NCI-H526 (cell line): Measurements from ENCODE around the gene THRB.

Experiments
- DNase-seq, 2 experiments: peaks; one replicate each; lab custom pipeline; 2025; lab: John Stamatoyannopoulos, UW

The THRB gene

DNA sequence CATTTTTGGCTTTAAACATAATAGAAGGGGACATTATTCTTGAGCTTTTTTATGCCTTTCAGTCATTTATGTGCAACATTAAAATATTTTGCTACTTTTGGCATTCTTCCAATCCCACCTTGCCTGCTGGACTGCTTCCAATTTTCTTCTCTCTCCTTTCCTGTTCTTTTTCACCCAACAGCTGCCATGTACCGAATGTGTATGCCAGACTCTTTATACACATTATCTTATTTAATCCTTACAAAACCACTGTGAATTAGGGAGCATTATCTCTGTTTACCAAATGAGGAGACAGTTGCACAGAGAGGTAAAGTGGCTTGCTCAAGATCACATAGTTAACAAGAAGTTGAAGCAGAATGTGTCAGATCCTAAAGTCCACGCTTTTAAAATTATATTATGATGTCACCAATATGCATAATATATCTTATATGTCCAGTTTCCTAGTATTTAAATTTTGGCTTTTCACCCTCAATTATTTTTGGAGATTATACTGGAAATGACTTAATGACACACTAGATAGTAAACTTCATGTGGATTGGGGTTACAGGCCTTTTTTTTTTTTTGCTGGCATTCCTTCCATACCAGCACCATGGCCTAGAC is 231.5 kb downstream of the THRB start:
- DNase-seq, result no peak

DNA sequence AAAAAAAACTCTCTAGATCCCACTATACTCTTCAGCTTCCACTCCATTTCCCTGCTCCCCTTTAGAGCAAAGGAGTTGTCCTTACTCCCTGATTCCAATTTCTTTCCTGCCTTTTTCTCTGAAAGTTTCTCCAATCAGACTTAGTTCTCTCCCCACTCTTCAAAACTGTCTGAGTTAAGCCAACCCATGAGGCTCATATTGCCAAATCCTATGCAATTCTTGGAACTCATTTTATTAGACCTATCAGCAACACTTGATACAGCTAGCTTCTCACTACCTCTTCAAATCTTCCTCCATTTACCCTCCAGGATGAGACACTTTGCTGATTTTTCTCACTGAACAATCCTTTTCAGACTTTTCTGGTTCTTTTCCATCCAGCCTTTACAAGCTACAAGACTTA is 233.1 kb downstream of the THRB start:
- DNase-seq, result no peak

DNA sequence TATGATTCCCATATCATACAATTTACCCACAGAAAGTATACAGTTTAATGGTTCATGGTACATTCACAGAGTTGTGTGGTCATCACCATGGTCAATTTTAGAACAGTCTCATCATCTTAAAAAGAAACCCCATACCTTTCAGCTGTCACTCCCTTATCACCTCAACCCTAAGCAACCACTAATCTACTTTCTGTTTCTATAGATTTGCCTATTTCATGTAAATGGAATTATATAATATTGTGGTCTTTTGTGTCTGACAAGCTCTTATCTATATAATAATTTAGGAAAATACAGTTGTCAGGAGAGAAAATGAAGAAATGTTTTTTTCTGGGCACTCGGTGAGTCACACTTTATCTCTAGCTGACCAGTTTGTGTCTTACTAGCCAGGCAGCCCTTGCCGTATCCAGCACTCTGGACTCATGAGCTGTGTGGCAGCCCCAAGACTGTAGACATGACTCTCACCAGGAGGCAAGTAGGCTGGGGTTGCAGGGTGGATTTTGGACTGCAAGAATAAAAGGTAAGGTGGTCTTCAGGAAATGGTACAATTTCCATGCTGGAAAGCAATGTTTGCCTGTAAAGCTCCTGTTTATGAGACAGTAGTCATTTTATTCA is 234.6 kb downstream of the THRB start:
- DNase-seq, result no peak

DNA sequence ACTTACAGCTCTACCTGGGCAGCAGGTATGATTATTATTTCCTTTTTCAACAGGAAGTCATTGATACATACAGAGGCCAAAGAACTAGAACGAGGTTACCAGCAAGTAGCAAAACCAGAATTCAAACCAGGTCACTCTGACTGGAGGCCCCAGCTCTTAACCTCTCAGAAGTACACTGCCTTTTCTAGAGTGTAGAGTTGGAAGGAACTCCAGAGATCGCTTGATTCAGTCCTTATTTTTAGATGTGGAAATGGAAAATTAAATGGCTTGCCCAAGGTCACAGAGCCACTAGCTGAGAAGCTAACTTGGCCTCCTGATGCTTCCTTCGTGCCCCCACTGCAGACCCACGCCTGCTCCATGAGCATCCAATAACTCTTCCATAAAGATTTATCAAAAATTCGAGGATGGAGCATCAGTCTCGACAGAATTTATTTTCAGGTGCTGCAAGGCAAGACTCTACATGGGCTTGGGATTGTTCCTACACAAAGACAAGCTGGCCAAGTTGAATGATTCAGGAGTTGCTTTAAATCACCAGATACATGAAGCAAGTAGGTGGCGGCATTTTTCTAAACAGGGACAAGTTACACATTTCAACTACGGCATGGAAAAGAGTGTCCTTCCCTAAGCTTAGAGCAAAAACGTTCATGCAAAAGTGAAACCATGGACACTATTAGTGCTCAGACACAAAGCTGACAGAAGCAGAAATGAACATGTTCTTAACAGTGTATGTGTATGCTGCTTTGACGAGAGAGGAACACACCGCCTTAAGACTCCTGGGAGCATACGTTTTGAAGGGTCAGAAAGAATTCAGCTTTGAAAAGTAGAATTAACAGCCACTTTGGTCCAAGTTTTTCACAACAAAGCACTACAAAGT is 235.7 kb downstream of the THRB start:
- no peak for DNase-seq

DNA sequence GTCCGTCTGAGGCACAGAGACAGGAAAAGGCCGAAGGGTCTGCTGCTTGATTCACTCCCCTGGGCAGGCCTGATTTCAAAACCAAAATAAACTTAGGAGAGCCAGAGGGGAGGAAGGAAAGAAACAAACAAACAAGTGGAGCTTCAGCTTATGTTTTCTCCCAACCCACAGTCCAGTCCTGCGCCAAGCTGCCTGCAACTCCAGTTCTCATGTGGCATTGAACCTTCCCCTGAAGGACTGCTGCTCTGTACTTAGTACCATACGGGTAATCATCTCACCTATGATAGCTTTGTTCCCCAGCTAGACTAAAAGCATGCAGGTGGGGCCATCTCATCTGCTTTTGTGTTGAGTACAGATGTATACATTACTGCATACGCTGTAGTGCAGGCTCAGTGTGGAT is 236.4 kb downstream of the THRB start:
- DNase-seq, result no peak

DNA sequence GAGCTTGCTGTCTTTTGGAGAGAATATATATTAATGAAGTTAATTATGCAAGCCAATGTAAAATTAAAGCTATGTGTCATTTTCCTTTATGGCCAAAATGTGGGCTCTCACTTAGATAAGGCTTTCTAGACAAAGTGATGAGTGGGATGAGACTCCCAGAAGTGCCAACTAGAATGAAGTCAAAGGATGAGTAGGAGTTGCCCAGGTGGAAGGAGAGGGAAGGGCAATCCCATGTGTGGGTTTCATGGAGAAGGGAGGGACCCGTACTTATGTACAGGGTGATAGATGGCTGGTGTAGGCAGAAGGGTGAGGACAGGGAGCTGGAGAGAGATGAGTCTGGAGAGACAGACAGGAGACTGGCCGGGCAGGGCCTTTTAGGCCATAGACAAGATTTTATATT is 239.2 kb downstream of the THRB start:
- DNase-seq, result no peak

DNA sequence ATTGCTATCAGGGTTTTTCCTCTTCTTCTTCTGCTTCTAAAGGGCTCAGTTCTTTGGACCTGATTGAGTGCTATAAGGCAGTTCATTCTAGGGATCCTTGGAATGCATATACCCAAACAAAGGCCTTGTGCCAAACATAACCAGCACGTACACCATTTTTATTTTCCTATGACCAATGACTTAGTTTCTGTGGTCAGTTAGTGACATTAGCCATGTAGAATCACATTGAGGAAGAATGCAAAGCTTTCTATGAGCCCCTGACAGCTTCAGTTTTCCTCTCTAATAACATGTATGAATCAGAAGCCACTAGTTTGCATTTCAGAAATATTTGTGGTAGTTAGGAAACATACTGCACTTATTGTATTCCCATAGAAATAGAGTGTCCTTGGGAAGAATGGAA is 240.0 kb downstream of the THRB start:
- DNase-seq, result no peak

DNA sequence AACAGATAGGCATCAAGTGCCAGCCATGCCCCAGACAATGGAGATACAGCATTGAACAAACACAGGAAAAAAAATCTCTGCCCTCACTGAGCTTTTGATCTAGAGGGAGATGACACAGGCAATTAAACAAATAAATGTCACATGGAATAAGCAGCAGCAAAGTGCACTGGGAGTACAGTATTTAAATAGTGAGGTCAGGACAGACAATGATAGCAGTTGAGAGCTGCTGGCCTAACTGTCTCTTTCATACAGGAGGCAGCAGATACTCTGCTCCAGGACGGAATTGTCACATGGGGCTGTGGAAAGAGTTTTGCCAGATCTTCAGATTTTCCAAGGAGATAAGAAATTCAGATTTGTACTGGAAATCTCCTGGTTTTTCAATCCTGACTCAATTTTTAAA is 241.3 kb downstream of the THRB start:
- peak in 1 of 2 experiments; percentile 11 for DNase-seq

DNA sequence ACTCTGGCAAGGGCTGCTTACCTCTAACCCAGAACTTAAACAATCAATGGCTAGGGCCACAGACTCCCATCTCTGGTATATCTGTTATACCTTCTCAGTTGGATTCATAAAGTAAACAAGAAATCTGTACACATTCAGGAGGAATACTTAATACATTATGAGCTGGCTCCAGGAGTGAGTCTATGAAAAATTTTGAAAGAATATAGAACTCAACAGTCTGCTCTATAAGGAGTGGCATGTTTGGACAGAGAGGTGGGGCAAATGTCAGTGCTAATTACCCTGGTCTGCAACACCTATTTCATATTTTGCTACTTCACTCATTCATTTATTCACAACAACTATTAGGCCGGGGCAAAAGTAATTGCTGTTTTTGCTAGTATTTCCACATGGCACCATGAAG is 245.1 kb downstream of the THRB start:
- DNase-seq, result no peak

DNA sequence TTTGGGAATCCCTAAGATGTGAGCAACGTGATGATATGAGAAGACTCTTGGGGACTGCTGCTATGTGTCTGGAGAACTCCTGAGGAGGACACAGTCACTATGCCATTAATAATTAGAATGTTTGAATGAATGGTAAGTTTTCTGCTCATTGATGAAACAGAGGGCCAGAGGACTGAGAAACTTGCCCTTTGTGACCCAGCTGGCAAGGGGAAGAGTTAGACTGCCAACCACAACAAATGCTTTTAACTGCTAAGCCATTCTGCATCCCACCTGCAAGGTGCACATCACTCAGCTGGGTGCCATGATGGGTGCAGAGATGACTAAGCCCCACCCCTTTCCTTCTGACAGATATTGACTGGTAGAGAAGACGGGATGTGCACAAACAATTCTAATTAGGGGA is 249.6 kb downstream of the THRB start:
- no peak for DNase-seq

DNA sequence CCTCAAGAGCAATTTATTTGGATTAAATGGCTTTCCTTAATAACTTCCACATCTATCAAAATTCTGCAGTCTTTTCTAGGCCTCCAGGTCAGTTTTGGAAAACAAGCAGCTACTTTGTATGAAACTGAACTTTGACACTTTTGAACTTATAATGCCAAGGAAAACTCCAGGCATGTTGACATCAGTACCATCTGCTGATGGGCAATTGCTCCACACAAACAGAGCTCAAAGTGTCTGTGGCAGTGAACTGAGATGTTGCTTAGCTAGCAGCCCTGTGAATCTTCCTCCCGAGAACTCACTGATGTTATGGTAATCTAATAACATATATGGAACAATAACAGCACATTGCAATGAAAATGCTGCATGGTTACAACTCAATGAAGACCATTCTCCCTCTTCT is 250.2 kb downstream of the THRB start:
- DNase-seq, result no peak

DNA sequence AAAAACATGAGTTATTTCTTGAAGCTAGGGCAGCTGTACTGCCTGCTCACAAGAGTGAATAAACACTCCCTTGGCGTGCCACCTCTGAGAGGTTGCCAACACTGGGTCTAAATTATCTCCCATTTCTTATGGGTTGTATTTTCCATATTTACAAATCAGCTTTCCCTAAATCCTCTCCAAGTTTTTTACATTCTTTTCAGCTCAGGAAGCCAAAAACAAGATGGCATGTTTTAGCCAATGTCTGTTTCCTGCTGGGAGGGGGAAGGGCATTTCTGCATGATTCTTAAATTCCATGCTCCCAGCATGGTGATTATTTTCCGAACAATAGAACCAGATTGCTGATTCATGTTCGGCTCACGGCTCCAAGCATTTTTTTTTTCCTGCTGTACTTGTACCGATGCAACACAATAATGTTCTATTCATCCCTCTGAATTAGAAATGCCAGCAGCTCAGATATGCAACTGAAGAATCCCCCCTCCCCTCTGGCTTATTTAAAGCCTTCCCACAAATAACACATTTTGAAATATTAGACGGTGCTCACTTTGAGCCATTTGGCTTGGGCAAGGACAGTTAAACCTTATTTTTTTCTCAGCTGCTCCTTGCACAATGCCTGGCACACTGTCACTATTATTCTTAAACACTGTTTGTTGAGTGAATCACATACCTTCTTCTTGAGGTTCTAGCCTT is 252.5 kb downstream of the THRB start:
- DNase-seq, result no peak

DNA sequence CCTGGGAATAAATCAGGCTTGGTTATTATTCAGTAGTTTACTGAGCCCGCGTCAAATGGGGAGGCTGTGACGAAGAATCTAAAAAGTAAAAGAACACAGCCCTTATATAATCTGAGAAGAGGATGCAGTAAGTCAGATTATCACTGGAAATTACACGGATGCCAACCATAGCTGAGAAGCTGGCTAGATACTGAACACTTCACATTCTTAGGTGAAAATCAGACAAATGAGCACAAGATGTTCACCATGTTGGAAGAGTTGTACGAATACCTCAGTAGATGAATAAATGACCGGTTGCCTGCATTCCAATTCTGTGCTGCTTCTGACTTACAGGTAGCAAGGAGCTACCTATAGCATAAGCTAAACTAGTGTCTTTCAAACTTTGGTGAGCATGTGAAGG is 254.3 kb downstream of the THRB start:
- DNase-seq, result no peak

DNA sequence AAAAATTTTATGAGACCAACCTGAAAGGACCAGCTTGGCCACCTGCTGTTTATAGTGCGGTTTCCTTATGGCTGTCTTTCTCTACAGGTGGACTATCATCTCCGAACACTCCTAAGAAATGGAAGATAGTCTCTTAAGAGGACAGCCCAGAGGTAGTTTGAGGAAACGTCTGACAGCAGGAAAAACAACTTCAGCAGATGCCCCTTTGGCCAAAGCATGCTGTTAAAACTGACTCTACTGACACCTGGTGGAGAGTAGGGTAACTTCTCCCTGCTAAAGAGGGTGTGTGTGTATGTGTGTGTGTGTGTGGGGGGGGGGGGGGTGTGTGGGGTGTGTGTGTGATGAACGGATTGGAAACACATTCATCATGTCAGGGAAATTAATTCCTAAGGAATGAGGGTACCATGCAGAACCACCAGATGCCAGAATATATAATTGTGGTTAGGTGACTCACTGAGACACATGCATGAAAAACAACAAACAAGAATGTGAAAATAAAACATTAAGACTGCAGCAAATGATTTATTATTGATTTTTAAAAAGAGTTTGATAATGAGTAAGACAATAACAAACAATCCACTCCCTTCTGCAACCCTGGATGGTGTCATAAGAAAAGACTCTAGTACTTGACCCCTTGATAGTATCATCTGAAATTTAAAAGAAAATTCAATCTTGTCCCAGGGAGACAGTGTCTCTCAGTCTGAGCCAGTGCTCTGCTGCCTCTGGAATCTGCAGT is 256.5 kb downstream of the THRB start:
- peak; percentile 38 to 64 for DNase-seq

DNA sequence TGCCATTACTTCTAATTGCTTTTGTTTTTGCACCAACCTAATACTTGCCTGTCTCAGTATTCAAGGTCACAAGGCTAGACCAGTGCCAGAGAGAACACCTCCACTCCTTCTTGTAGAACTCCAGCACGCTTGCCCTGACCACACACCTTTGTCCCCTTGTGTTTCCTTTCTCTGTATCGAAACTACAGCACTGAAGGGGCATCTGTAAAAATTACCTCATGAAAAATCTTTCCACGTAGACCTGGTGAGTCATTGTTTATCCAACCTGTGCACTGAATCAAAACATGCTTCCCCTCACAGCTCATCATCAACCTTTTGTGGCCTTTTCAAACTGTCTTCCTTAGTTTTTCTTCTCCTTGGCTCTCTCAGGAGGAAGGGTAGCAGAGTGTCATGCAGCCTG is 259.5 kb downstream of the THRB start:
- no peak for DNase-seq

DNA sequence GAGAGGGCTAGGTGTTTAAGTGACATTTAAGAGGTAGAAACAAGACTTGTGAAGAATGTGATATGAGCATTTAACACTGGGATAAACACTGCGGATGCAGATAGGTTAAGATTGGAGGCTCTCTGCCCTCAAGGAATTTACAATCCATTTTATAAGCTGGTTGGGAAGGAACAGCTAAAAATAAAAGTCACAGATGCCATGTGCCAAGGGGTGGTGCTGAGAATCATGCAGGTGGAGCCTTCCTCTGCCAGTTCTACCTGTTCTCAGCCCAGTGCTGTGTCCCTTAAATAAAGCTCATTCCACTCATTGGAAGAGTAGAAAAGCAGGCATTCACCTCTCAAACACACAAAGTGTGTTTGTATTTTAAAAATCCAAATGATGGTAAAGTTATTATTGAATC is 261.9 kb downstream of the THRB start:
- DNase-seq, result no peak

DNA sequence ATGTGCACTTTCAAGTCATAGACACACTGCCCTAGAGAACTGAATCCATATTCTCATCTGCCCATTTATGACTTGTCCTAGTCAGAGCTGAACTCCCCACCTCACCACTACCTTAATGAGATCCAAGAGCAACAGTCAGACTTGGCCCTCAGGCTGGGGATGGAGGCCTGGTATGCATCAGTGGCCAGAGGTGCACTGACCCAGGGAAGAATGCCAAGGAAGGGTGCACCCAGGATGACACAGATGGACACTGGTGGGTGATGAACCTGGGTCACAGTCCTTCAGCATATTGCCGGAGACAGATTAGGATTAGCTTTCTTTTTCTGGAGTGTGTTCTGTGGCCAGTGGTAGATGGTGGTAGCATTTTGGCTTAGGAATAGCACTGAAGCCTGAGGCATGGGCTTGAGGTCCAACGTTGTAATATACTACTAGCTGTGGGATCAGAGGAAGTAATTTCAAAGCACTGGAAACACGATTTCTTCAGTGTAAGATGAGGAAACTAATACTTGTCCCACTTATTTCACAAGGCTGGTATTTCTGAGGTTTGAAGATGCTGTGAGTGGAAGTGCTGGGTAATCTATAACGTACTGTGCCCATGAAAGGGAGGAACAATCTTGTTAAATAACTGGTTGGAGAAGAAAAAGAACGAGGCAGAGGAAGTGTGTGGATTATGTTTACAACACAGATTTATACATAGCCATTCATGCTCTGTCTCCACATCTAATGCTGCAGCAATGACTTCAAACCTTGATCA is 265.0 kb downstream of the THRB start:
- no peak for DNase-seq

DNA sequence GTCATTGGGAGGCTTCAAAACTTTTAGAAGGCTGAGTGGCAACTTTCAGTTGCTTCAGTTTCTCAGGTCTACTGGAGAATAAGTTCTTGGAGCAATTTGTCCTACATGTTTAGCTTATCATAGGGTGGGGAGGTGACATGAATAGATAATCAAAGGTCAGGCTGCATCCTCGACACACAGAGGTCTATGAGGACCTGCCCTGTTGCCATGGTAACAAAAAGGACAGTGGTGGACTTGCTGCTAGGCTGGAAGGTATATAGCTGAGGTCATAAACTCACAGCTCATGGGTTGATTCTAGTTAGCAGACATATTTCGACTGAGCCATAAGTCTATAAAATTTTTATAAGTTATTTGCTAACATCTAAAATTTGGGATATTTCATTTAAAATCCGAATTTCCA is 267.0 kb downstream of the THRB start:
- DNase-seq, result peak in 1 of 2 experiments; percentile 4

DNA sequence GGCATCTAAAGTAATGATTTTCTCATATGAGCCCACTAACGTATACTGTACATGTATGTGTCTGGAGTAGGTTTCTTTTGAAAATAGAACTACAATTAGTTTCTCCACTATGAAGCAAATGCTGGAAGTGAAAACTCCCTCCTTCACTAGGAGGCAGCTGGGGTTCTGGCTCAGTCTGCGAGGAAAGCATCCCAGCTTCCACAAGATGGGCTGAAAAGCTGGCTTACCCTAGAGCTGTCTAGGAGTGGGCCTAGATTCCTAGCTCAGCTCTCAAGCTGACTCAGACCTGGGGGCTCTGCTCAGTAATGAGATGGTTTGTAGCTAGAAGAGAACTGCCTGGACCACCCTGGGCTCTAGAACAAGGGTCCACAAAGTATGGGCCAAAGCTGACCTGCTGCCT is 268.3 kb downstream of the THRB start:
- no peak for DNase-seq

DNA sequence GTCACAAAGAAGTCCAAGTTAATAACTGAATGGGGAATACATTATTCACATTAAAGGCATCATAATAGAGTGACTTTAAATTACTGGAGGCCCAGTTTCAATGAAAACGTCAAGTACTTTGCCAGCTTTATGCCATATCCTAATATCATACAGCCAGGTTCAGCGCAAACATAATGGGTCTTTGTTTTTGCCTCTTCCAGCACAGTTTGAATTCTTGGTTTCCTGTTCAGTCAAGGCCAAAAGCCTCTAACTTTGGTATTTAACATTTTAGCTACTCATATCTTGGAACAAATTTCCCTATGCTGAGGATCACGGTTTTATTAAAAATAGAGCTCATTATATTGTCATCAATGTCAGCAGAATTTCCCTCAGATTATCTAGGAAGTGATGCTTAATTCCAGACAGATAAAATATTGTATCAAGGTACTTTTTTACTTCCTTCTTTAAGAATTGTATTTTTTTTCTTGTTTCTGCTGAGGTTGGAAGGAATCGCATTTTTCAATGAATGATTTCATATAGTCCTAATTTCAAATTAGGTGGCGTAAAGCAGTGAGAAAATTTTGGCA is 269.2 kb downstream of the THRB start:
- DNase-seq, result no peak
